ENCODE measurements around the gene PLCB4. TPM values are rescaled to one million over a fixed set of nuclear protein-coding genes. Genes with fewer than 3 reads are reported as not detected.

The PLCB4 gene
- total RNA-seq, 1 experiment from 2014 or later = 10.1 TPM

GRCh38 chr20:9427430-9428291 is 358.8 kb downstream of the PLCB4 start:
- Histone ChIP-seq H3K18ac (ENCODE audit: insufficient read length, low read depth, low read length) (no peak overlapping the region), H2BK120ac (ENCODE audit: low read depth, low read length, poor library complexity, severe bottlenecking) (no peak overlapping the region), H2BK20ac (ENCODE audit: low read depth, low read length, poor library complexity, severe bottlenecking) (no peak overlapping the region), H3K14ac (ENCODE audit: insufficient read depth, low read length) (no peak overlapping the region), H3K27ac (ENCODE audit: insufficient read length, low read depth, low read length) (no peak overlapping the region), H3T11ph (ENCODE audit: low read length) (no peak overlapping the region), H3K4me1 (ENCODE audit: insufficient read depth, low read length) (no peaks in the 10 kb centered on the region), H3K79me1 (ENCODE audit: insufficient read depth, low read depth, low read length, poor library complexity, severe bottlenecking) (no peaks in the 10 kb centered on the region), H3K23me2 (ENCODE audit: insufficient read length, low read depth, low read length, poor library complexity, severe bottlenecking) (no peaks in the 10 kb centered on the region), H4K20me1 (ENCODE audit: control insufficient read depth, insufficient read depth, insufficient read length) (no peaks in the 10 kb centered on the region), H2BK5ac (ENCODE audit: insufficient read length, low read length) (no peak overlapping the region), H3K79me2 (ENCODE audit: insufficient read depth, low read length) (no peaks in the 10 kb centered on the region), H2AK5ac (ENCODE audit: insufficient read length, low read length) (no peak overlapping the region), H4K8ac (replicated peaks; ENCODE audit: insufficient read length, low read depth, low read length) (no peak overlapping the region), H3K4ac (ENCODE audit: low read depth, low read length) (no peak overlapping the region), H3K9me3 (ENCODE audit: control insufficient read depth, low read depth, low read length) (no peaks in the 10 kb centered on the region), H4K91ac (ENCODE audit: insufficient read length, low read depth, low read length) (no peak overlapping the region), H2BK12ac (ENCODE audit: insufficient read length, low read depth, low read length) (no peak overlapping the region), H3K27me3 (ENCODE audit: insufficient read depth, low read length) (no peaks in the 10 kb centered on the region), H3K56ac (ENCODE audit: insufficient read length, low read depth, low read length) (no peak overlapping the region), H3K4me2 (ENCODE audit: insufficient read depth, insufficient read length, low read length) (no peak overlapping the region), H3K23ac (ENCODE audit: insufficient read length, low read depth, low read length) (no peak overlapping the region), H3K9ac (ENCODE audit: extremely low read depth, insufficient read length, low read length) (no peak overlapping the region), H4K5ac (ENCODE audit: insufficient read length, low read depth, low read length) (no peak overlapping the region), H2BK15ac (ENCODE audit: low read depth, low read length) (no peak overlapping the region), H2AFZ (ENCODE audit: low read length) (no peak overlapping the region)
- peaks cover 0 to 4% (median 4%) of the 10 kb centered on the region in 3 experiments; a peak in 1 of 7 replicates for H3K36me3 Mint-ChIP-seq (ENCODE audit: insufficient read depth in 1 of 3, low read depth in 3 of 3)
- H3K4me1 Mint-ChIP-seq = no peaks in the 10 kb centered on the region
- no peak overlapping the region; a peak in 1 of 7 replicates for H3K27ac Mint-ChIP-seq
- H3K4me3 Mint-ChIP-seq = no peak overlapping the region
- DNase-seq = no peak
- no peaks in the 10 kb centered on the region; a peak in 1 of 5 replicates for H3K9me3 Mint-ChIP-seq
- WGBS (ENCODE audit: extremely low coverage, insufficient read length, low lambda C conversion rate) = no CpG with 5 or more reads among the region's 9 CpGs
- H3K27me3 Mint-ChIP-seq (ENCODE audit: low read depth) = no peaks in the 10 kb centered on the region
- TF ChIP-seq CTCF (conservative IDR thresholded peaks at IDR 0.05) = no peak
